Esophagus muscularis mucosa (tissue), 4 donors: ENCODE data around the gene BEST3. TPM values are rescaled to one million over a fixed set of nuclear protein-coding genes. Genes with fewer than 3 reads are reported as not detected.

Experiments
- DNase-seq: peaks from one replicate; pipeline ENCODE4 v3.0.0-alpha.2; 2017; ENCODE audit errors: extremely low spot score
- H3K27ac ChIP-seq, 4 donors: fragments of 200-600 bp; sonication (generic); replicated peaks in 1 of 4; 1 replicate in 3 of 4; 2 replicates in 1 of 4; pipeline ENCODE4 v1.5.1; 2016 to 2019; ENCODE audit warnings: mild to moderate bottlenecking in 1 of 4
- H3K27me3 ChIP-seq, 4 donors: fragments of 200-600 bp; sonication (generic); one replicate each; pipeline versions ENCODE4 v1.5.1 to v1.6.0; 2016 to 2019
- H3K36me3 ChIP-seq, 4 donors: fragments of 200-600 bp; sonication (generic); one replicate each; pipeline ENCODE4 v1.5.1; 2016 to 2019
- H3K4me1 ChIP-seq, 4 donors: fragments of 200-600 bp; sonication (generic); one replicate each; pipeline ENCODE4 v1.5.1; 2016 to 2019
- H3K4me3 ChIP-seq, 4 donors: fragments of 200-600 bp; sonication (generic); 1 replicate in 2 of 4; 2 replicates in 2 of 4; pipeline ENCODE4 v1.5.1; 2016 to 2019; ENCODE audit warnings: mild to moderate bottlenecking in 4 of 4, moderate library complexity in 1 of 4
- H3K9me3 ChIP-seq, 4 donors: fragments of 200-600 bp; sonication (generic); 1 replicate in 3 of 4; 2 replicates in 1 of 4; pipeline ENCODE4 v1.5.1; 2016 to 2019
- EP300 ChIP-seq: sonication (generic); formaldehyde crosslinking; IDR thresholded peaks from one replicate; pipeline ENCODE4 v1.6.1; 2017; ENCODE audit warnings: antibody characterized with exemption
- POLR2A ChIP-seq: fragments of 450-650 bp; IDR thresholded peaks from one replicate; pipeline ENCODE4 v1.6.1; 2017; ENCODE audit warnings: antibody characterized with exemption, moderate library complexity, mild to moderate bottlenecking, low read depth
- POLR2AphosphoS5 ChIP-seq, 2 donors: sonication (generic); formaldehyde crosslinking; IDR thresholded peaks; one replicate each; pipeline ENCODE4 v1.6.1; 2017; ENCODE audit warnings: antibody characterized with exemption in 2 of 2
- WGBS: methylation state at CpG from one replicate; pipeline ENCODE4 v1.1.5; 2018; 5-methylcytosine and 5-hydroxymethylcytosine counted together
- intact Hi-C: fragments of 100-400 bp; cut with DNase I; formaldehyde crosslinking; loops from one replicate; pipeline ENCODE4 v1.15.1; 2023
- total RNA-seq, 4 donors: library from RNA; depleted of rRNA; stranded (reverse); fragments of >200 nt; gene quantifications; one replicate each; pipeline versions ENCODE4 v1.1.0 to v1.2.1, GENCODE V29; 2016
- TF ChIP-seq, protein P1 (sequence below), 3 experiments: fragments of 200-600 bp in 2 of 3; fragments of 450-650 bp in 1 of 3; sonication (generic) in 2 of 3; IDR thresholded peaks; one replicate each; pipeline ENCODE4 v1.5.1; 2017 to 2019; ENCODE audit warnings: antibody characterized with exemption in 3 of 3, mild to moderate bottlenecking in 2 of 3, moderate library complexity in 1 of 3

Gene BEST3
- total RNA-seq, 4 donors from 2014 or later = 0.13 TPM; not detected in 3

DNA sequence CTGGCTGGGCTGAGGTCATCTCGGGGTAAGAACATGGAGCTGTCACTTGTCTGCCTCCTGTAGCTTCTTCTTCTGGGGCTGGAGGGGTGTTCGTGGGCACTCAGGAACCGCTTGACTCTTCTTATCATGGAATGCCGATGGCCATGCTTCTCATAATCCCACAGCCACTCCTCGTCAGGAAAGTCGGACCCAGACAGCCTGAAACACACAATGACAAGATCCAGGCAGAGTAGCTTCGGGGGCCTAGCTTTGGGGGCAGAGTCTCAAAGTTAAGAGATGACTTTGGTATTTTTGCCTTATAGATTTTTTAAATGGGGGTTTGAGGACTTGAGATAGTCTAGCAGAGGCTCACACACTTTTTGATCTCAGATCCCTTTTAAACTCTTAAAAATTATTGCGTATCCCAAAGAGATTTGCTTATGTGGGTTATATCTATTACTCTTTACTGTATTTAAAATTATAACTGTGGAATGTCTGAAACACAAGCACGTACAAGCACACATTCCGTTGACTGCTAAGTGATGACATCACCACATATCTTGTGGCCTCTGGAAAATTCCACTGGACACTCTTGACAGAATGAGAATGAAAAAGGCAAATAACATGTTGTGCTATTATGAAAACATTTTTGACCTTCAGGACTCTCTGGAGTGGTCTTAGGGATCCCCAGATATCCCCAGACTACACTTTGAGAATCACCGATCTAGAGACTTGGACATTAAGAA lies 43.3 kb downstream of the BEST3 start:
- no peak overlapping the region for H3K4me3 ChIP-seq
- WGBS = 74% methylated on average over 11 of the region's 11 CpGs
- intact Hi-C loops = no loop called here
- no peaks in the 10 kb centered on the region for H3K27me3 ChIP-seq
- peak overlapping the region in 2 of 4 donors; percentile 6 to 19 for H3K27ac ChIP-seq
- no peak for DNase-seq
- H3K36me3 ChIP-seq = no peaks in the 10 kb centered on the region
- H3K9me3 ChIP-seq = no peaks in the 10 kb centered on the region
- peaks cover 10 to 14% (median 12%) of the 10 kb centered on the region in 4 donors for H3K4me1 ChIP-seq
- TF ChIP-seq, protein P1, sequence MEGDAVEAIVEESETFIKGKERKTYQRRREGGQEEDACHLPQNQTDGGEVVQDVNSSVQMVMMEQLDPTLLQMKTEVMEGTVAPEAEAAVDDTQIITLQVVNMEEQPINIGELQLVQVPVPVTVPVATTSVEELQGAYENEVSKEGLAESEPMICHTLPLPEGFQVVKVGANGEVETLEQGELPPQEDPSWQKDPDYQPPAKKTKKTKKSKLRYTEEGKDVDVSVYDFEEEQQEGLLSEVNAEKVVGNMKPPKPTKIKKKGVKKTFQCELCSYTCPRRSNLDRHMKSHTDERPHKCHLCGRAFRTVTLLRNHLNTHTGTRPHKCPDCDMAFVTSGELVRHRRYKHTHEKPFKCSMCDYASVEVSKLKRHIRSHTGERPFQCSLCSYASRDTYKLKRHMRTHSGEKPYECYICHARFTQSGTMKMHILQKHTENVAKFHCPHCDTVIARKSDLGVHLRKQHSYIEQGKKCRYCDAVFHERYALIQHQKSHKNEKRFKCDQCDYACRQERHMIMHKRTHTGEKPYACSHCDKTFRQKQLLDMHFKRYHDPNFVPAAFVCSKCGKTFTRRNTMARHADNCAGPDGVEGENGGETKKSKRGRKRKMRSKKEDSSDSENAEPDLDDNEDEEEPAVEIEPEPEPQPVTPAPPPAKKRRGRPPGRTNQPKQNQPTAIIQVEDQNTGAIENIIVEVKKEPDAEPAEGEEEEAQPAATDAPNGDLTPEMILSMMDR (IDR thresholded peaks at IDR 0.05) = no peak
- TF ChIP-seq POLR2A (no peak), EP300 (no peak), POLR2AphosphoS5 (IDR thresholded peaks at IDR 0.05) (no peak)

DNA sequence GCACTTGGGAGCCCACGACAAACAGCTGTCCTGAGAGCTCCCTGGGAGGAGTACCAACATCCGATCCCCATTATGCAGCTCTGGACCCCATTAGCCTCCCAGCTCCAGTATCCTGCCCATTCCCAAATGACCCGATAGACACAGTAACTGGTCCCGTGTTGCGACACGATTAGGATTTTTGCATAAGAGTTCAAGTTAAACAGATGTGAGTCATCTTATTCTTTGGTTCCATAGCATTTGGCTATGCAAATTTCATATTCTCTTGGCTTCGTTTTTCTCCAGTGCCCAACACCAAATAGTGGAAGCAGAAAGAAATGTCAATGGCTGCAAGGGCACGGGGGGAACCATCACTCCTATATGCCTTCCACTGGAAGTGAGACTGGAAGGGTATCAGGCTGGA lies 45.4 kb downstream of the BEST3 start:
- 88% methylated on average over 8 of the region's 8 CpGs for WGBS
- intact Hi-C loops = no loop called here
- H3K4me1 ChIP-seq = peaks cover 10 to 14% (median 12%) of the 10 kb centered on the region in 4 donors
- no peak overlapping the region for H3K27ac ChIP-seq
- H3K9me3 ChIP-seq = no peaks in the 10 kb centered on the region
- H3K4me3 ChIP-seq = no peak overlapping the region
- TF ChIP-seq POLR2A = no peak
- TF ChIP-seq, protein P1 (IDR thresholded peaks at IDR 0.05) = no peak
- no peak for TF ChIP-seq POLR2AphosphoS5 (IDR thresholded peaks at IDR 0.05)
- no peak for TF ChIP-seq EP300
- no peaks in the 10 kb centered on the region for H3K27me3 ChIP-seq
- no peaks in the 10 kb centered on the region for H3K36me3 ChIP-seq
- DNase-seq = no peak

DNA sequence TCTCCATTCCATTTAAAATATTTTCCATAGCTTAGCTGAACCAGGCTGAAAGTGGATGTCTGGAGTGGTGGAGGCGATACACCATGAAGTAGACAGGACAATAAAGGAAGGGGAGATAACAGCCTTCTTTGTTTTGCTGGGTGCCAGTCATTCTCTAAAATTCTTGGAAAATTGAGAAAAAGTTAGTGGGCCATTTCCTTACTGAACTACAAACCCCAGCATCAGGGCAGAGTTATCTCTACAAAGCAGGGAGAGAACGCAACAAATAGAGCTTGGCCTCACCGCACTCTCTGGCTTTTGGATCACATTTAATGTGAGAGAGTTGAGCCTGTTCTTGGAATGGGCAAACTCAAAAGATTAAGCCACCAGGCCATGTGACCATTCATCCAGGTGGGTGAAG lies 47.2 kb downstream of the BEST3 start:
- Histone ChIP-seq H3K4me3 (no peak overlapping the region), H3K27ac (no peak overlapping the region), H3K36me3 (no peaks in the 10 kb centered on the region), H3K9me3 (no peaks in the 10 kb centered on the region), H3K27me3 (no peaks in the 10 kb centered on the region), H3K4me1 (peaks cover 10 to 14% (median 12%) of the 10 kb centered on the region in 4 donors)
- intact Hi-C loops = no loop called here
- WGBS = 90% methylated on average over 3 of the region's 3 CpGs
- DNase-seq = no peak
- TF ChIP-seq POLR2AphosphoS5 (IDR thresholded peaks at IDR 0.05) (no peak), EP300 (no peak)

DNA sequence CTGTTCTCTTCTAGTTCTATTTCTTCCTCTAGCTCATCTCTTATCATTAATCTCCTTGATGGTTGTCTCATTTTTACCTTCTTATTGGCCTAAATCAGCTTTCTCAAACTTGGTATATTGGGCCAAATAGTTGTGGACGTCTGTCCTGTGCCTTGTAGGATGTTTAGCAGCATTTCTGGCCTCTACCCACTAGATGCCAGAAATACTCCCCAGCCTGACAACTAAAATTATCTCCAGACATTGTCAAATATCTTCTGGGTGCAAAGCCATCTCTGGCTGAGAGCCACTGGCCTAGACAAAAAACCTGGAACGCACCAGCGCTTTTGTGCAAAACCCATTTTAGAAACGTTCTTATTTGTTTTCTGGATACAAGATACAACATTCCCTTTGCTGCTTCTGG lies 49.6 kb downstream of the BEST3 start:
- Histone ChIP-seq H3K4me3 (no peak overlapping the region), H3K9me3 (no peaks in the 10 kb centered on the region), H3K36me3 (no peaks in the 10 kb centered on the region), H3K27me3 (no peaks in the 10 kb centered on the region), H3K27ac (no peak overlapping the region), H3K4me1 (no peaks in the 10 kb centered on the region)
- WGBS = 46% methylated on average over 4 of the region's 4 CpGs
- DNase-seq = no peak
- intact Hi-C loops = no loop called here
- TF ChIP-seq, protein P1 (IDR thresholded peaks at IDR 0.05) = no peak
- TF ChIP-seq EP300 = no peak
- no peak for TF ChIP-seq POLR2AphosphoS5 (IDR thresholded peaks at IDR 0.05)
- TF ChIP-seq POLR2A = no peak

DNA sequence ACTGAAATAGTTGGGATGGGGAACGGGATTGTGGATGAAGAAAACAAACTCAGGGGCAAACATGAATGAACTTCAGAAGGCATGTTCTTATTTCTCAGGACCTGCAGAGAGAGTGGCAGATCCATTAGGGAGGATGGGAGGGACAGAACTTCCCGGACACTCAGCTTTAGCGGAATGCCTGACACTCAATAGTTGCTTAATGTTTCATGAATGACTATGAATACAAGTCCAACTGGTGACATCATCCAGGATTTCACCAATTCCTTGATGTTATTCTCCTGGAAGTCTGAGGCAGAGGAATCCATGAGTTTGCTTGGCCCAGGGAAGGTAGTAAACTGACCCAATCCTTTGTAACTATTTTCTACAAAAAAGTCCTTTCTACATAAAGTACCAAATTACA lies 50.6 kb downstream of the BEST3 start:
- no peaks in the 10 kb centered on the region for H3K27me3 ChIP-seq

More for the DNA sequence above, 50.6 kb downstream of the BEST3 start:
- TF ChIP-seq POLR2AphosphoS5 (IDR thresholded peaks at IDR 0.05) (no peak), EP300 (no peak), POLR2A (no peak)
- TF ChIP-seq, protein P1 (IDR thresholded peaks at IDR 0.05) = no peak
- H3K9me3 ChIP-seq = no peaks in the 10 kb centered on the region
- H3K4me1 ChIP-seq = no peaks in the 10 kb centered on the region
- no peaks in the 10 kb centered on the region for H3K36me3 ChIP-seq
- no peak for DNase-seq
- intact Hi-C loops = no loop called here
- 96% methylated on average over 3 of the region's 3 CpGs for WGBS
- H3K27ac ChIP-seq = no peak overlapping the region
- no peak overlapping the region for H3K4me3 ChIP-seq
